HAP-1 (cell line): ENCODE results near the gene DPP6.

Experiments
- DNase-seq, 2 experiments: peaks; one replicate each; pipeline ENCODE4 v3.0.0-alpha.2; 2016 to 2020; ENCODE audit warnings: low spot score in 2 of 2
- H3K27me3 ChIP-seq: fragments of 250-450 bp; sonication (Bioruptor Pico); 2 replicates; pipeline ENCODE4 v1.5.1; 2020; ENCODE audit warnings: low read depth, mild to moderate bottlenecking, moderate library complexity
- H3K36me3 ChIP-seq: fragments of 250-450 bp; sonication (Bioruptor Pico); replicated peaks from 2 replicates; pipeline ENCODE4 v1.5.1; 2020; ENCODE audit warnings: mild to moderate bottlenecking
- H3K4me1 ChIP-seq: fragments of 250-450 bp; sonication (Bioruptor Pico); 2 replicates; pipeline ENCODE4 v1.5.1; 2020; ENCODE audit warnings: mild to moderate bottlenecking
- H3K4me3 ChIP-seq: fragments of 250-450 bp; sonication (Bioruptor Pico); 2 replicates; pipeline ENCODE4 v1.5.1; 2020; ENCODE audit warnings: mild to moderate bottlenecking, moderate library complexity
- H3K9me3 ChIP-seq: fragments of 250-450 bp; sonication (Bioruptor Pico); 2 replicates; pipeline ENCODE4 v1.5.1; 2020; ENCODE audit warnings: mild to moderate bottlenecking, moderate library complexity
- in situ Hi-C: fragments of 300-500 bp; cut with MboI; formaldehyde crosslinking; loops from 3 replicates; pipeline ENCODE4 v1.14.3; 2020; ENCODE audit warnings: low sequenced_read_pairs, inconsistent platforms, mixed read lengths

The DPP6 gene

GRCh38 chr7:154937837-154938236 is 885.6 kb downstream of the DPP6 start:
- no peaks in the 10 kb centered on the region; the same call in 1 of the 2 replicates for H3K36me3 ChIP-seq
- in situ Hi-C loops, result loop anchor here (25.0 kb wide), 1 partner anchor 824 kb away; no protein-coding TSS in a partner anchor
- H3K9me3 ChIP-seq, result peaks cover 14% of the 10 kb centered on the region
- no peaks in the 10 kb centered on the region for H3K4me1 ChIP-seq
- no peak for DNase-seq
- H3K4me3 ChIP-seq, result no peak overlapping the region
- no peaks in the 10 kb centered on the region for H3K27me3 ChIP-seq

DNA sequence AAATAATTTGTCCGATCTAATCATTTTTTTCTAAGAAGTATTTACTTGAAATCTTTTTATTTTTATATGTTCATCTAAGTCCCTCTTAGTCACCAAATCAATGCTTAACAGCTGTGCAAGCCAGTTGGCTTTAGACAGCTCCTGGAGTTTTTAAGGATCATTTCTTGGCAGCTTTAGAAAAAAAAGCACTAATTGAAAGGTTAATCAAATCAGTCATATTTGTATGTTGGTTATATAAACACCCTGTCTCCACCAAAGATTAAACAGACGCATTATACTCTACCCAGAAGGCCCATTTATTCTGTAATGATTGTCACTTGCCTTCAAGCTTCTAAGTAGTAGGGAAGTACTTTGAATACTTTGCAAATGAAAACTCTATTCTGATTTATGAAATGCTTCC is 890.5 kb downstream of the DPP6 start:
- Histone ChIP-seq H3K4me1 (no peaks in the 10 kb centered on the region), H3K9me3 (no peaks in the 10 kb centered on the region), H3K36me3 (peaks cover 35% of the 10 kb centered on the region), H3K4me3 (no peak overlapping the region), H3K27me3 (no peaks in the 10 kb centered on the region)
- in situ Hi-C loops, result loop anchor here (25.0 kb wide), 1 partner anchor 820 kb away; no protein-coding TSS in a partner anchor
- DNase-seq, result no peak
